H9 (cell line): ENCODE results near the gene FANCC. TPM values are rescaled to one million over a fixed set of nuclear protein-coding genes. Genes with fewer than 3 reads are reported as not detected.

ENCODE experiments used
- DNase-seq: peaks from one replicate; pipeline ENCODE4 v3.0.0-alpha.2; 2017
- H2AFZ ChIP-seq: one replicate; pipeline ENCODE4 v1.6.1; 2013; ENCODE audit warnings: mild to moderate bottlenecking, low read length, control low read depth, moderate library complexity
- H2AK5ac ChIP-seq: 2 replicates; pipeline ENCODE4 v1.6.1; 2013; ENCODE audit warnings: low read length, control low read depth, mixed read lengths; ENCODE audit not compliant: insufficient read length
- H2BK120ac ChIP-seq: one replicate; pipeline ENCODE4 v1.6.1; 2013; ENCODE audit warnings: low read depth, mild to moderate bottlenecking, low read length, control low read depth, inconsistent platforms; ENCODE audit not compliant: poor library complexity, severe bottlenecking
- H2BK12ac ChIP-seq: 2 replicates; pipeline ENCODE4 v1.6.1; 2013; ENCODE audit warnings: low read length, control low read depth, mixed read lengths, low read depth; ENCODE audit not compliant: insufficient read length
- H2BK15ac ChIP-seq: 2 replicates; pipeline ENCODE4 v1.6.1; 2013; ENCODE audit warnings: low read depth, low read length, control low read depth
- H2BK20ac ChIP-seq: one replicate; pipeline ENCODE4 v1.6.1; 2013; ENCODE audit warnings: low read depth, mild to moderate bottlenecking, low read length, control low read depth, inconsistent platforms; ENCODE audit not compliant: poor library complexity, severe bottlenecking
- H2BK5ac ChIP-seq: 2 replicates; pipeline ENCODE4 v1.6.1; 2013; ENCODE audit warnings: low read length, control low read depth, mixed read lengths; ENCODE audit not compliant: insufficient read length
- H3K14ac ChIP-seq: 2 replicates; pipeline ENCODE4 v1.6.1; 2013; ENCODE audit warnings: low read length, control low read depth; ENCODE audit not compliant: insufficient read depth
- H3K18ac ChIP-seq: 2 replicates; pipeline ENCODE4 v1.6.1; 2013; ENCODE audit warnings: low read depth, mild to moderate bottlenecking, mixed read lengths, low read length, control low read depth; ENCODE audit not compliant: insufficient read length
- H3K23ac ChIP-seq: 2 replicates; pipeline ENCODE4 v1.6.1; 2013; ENCODE audit warnings: low read length, control low read depth, mixed read lengths, low read depth; ENCODE audit not compliant: insufficient read length
- H3K23me2 ChIP-seq: 2 replicates; pipeline ENCODE4 v1.6.1; 2013; ENCODE audit warnings: low read depth, mild to moderate bottlenecking, mixed read lengths, low read length, control low read depth; ENCODE audit not compliant: insufficient read length, poor library complexity, severe bottlenecking
- H3K27ac ChIP-seq: 2 replicates; pipeline ENCODE4 v1.5.1; 2013; ENCODE audit warnings: low read length, control low read depth, mixed read lengths, low read depth; ENCODE audit not compliant: insufficient read length
- H3K27me3 ChIP-seq: 2 replicates; pipeline ENCODE4 v1.6.1; 2013; ENCODE audit warnings: low read length, control low read depth, inconsistent platforms; ENCODE audit not compliant: insufficient read depth
- H3K4ac ChIP-seq: 2 replicates; pipeline ENCODE4 v1.6.1; 2013; ENCODE audit warnings: low read depth, mild to moderate bottlenecking, control low read depth, inconsistent platforms, low read length, moderate library complexity
- H3K4me1 ChIP-seq: 2 replicates; pipeline ENCODE4 v1.6.1; 2013; ENCODE audit warnings: low read length, control low read depth, inconsistent platforms; ENCODE audit not compliant: insufficient read depth
- H3K4me2 ChIP-seq: 2 replicates; pipeline ENCODE4 v1.6.1; 2013; ENCODE audit warnings: low read length, control low read depth, mixed read lengths; ENCODE audit not compliant: insufficient read length, insufficient read depth
- H3K56ac ChIP-seq: 2 replicates; pipeline ENCODE4 v1.6.1; 2013; ENCODE audit warnings: low read depth, mild to moderate bottlenecking, mixed read lengths, low read length, control low read depth; ENCODE audit not compliant: insufficient read length
- H3K79me1 ChIP-seq: 2 replicates; pipeline ENCODE4 v1.6.1; 2013; ENCODE audit warnings: low read depth, mild to moderate bottlenecking, moderate library complexity, low read length, control low read depth, inconsistent platforms; ENCODE audit not compliant: insufficient read depth, poor library complexity, severe bottlenecking
- H3K79me2 ChIP-seq: 2 replicates; pipeline ENCODE4 v1.6.1; 2013; ENCODE audit warnings: low read length, control low read depth, inconsistent platforms; ENCODE audit not compliant: insufficient read depth
- H3K9ac ChIP-seq: 2 replicates; pipeline ENCODE4 v1.6.1; 2013; ENCODE audit warnings: low read length, control low read depth, mixed read lengths; ENCODE audit not compliant: insufficient read length; ENCODE audit errors: extremely low read depth
- H3K9me3 ChIP-seq: one replicate; pipeline ENCODE4 v1.6.1; 2013; ENCODE audit warnings: low read depth, low read length, inconsistent platforms; ENCODE audit not compliant: control insufficient read depth
- H3T11ph ChIP-seq: one replicate; pipeline ENCODE4 v1.6.1; 2013; ENCODE audit warnings: mild to moderate bottlenecking, low read length, control low read depth, inconsistent platforms
- H4K20me1 ChIP-seq: one replicate; pipeline ENCODE4 v1.6.1; 2013; ENCODE audit not compliant: control insufficient read depth, insufficient read length, insufficient read depth
- H4K5ac ChIP-seq: 2 replicates; pipeline ENCODE4 v1.6.1; 2013; ENCODE audit warnings: low read depth, mild to moderate bottlenecking, mixed read lengths, low read length, control low read depth; ENCODE audit not compliant: insufficient read length
- H4K8ac ChIP-seq: replicated peaks from 2 replicates; pipeline ENCODE4 v1.6.1; 2013; ENCODE audit warnings: low read length, control low read depth, mixed read lengths, low read depth; ENCODE audit not compliant: insufficient read length
- H4K91ac ChIP-seq: 2 replicates; pipeline ENCODE4 v1.6.1; 2013; ENCODE audit warnings: low read depth, mild to moderate bottlenecking, moderate library complexity, mixed read lengths, low read length, control low read depth; ENCODE audit not compliant: insufficient read length
- H3K27ac Mint-ChIP-seq, 3 experiments: 2 replicates in 2 of 3; 3 replicates in 1 of 3; pipeline ENCODE4 v1.8.0; 2020 to 2021; ENCODE audit warnings: mixed read lengths in 3 of 3, mild to moderate bottlenecking in 1 of 3, moderate library complexity in 1 of 3
- H3K27me3 Mint-ChIP-seq: 2 replicates; pipeline ENCODE4 v1.8.0; 2021; ENCODE audit warnings: low read depth, mild to moderate bottlenecking, moderate library complexity, mixed read lengths
- H3K36me3 Mint-ChIP-seq, 3 experiments: 2 replicates in 2 of 3; 3 replicates in 1 of 3; pipeline ENCODE4 v1.8.0; 2020 to 2021; ENCODE audit warnings: low read depth in 3 of 3, mixed read lengths in 3 of 3; ENCODE audit not compliant: insufficient read depth in 1 of 3
- H3K4me1 Mint-ChIP-seq, 2 experiments: 2 replicates each; pipeline ENCODE4 v1.8.0; 2020; ENCODE audit warnings: mixed read lengths in 2 of 2
- H3K4me3 Mint-ChIP-seq, 2 experiments: 2 replicates in 1 of 2; 3 replicates in 1 of 2; pipeline ENCODE4 v1.8.0; 2020 to 2021; ENCODE audit warnings: mild to moderate bottlenecking in 2 of 2, mixed read lengths in 2 of 2, moderate library complexity in 1 of 2
- H3K9me3 Mint-ChIP-seq, 2 experiments: 2 replicates in 1 of 2; 3 replicates in 1 of 2; pipeline ENCODE4 v1.8.0; 2020; ENCODE audit warnings: mild to moderate bottlenecking in 2 of 2, mixed read lengths in 2 of 2, moderate library complexity in 1 of 2
- WGBS: extraction: QIAGEN DNeasy Blood & Tissue Kit; methylation state at CpG from one replicate; pipeline ENCODE4 v1.1.7; 2013; ENCODE audit warnings: missing lambda C conversion rate, low lambda C conversion rate, mixed read lengths; ENCODE audit not compliant: insufficient read length; ENCODE audit errors: extremely low coverage; 5-methylcytosine and 5-hydroxymethylcytosine counted together
- total RNA-seq: library from RNA; stranded (reverse); gene quantifications from 2 replicates; pipeline ENCODE4 v1.2.1, GENCODE V29; 2021
- TF ChIP-seq, protein P1 (sequence below): fragments of 200-600 bp; sonication (generic); conservative IDR thresholded peaks from 3 replicates; pipeline ENCODE4 v1.8.0; 2021; ENCODE audit warnings: antibody characterized with exemption, mild to moderate bottlenecking

Gene FANCC
- total RNA-seq, 1 experiment from 2014 or later: 14.6 TPM

DNA sequence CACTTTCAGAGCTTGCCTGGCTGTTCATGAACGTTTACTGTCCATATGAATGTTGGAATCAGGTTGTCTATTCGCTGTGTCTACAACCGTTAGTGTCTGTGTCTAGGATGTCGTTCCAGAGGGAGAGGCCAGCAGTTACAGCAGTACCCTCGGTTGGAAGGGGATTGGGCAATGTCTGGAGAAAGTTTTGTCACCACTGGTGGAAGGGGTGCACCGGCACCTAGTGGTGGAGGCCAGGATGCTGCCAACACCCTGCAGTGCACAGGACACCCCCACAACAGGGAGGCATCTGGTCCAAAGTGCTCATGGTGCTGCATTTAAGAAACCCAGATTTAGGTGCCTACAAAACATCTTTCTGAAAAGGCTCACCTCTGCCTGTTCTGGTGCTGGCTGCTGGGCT, 220.7 kb downstream of the FANCC start:
- Histone ChIP-seq H4K8ac (no peak overlapping the region), H3K23ac (no peak overlapping the region), H4K91ac (no peak overlapping the region), H3K9me3 (no peaks in the 10 kb centered on the region), H2BK12ac (no peak overlapping the region), H3K56ac (no peak overlapping the region), H3K9ac (no peak overlapping the region), H3K4me1 (no peaks in the 10 kb centered on the region; the same call in 1 of the 2 replicates), H2BK120ac (no peak overlapping the region), H3K18ac (no peak overlapping the region), H3K27me3 (no peaks in the 10 kb centered on the region), H3K79me2 (no peaks in the 10 kb centered on the region), H3T11ph (no peak overlapping the region), H3K4me2 (no peak overlapping the region), H2BK5ac (no peak overlapping the region), H3K14ac (no peak overlapping the region), H3K79me1 (no peaks in the 10 kb centered on the region), H2AK5ac (no peak overlapping the region), H2AFZ (no peak overlapping the region), H3K23me2 (no peaks in the 10 kb centered on the region), H2BK15ac (no peak overlapping the region), H4K5ac (no peak overlapping the region), H3K4ac (no peak overlapping the region), H3K27ac (no peak overlapping the region), H4K20me1 (no peaks in the 10 kb centered on the region), H2BK20ac (no peak overlapping the region)
- TF ChIP-seq, protein P1, sequence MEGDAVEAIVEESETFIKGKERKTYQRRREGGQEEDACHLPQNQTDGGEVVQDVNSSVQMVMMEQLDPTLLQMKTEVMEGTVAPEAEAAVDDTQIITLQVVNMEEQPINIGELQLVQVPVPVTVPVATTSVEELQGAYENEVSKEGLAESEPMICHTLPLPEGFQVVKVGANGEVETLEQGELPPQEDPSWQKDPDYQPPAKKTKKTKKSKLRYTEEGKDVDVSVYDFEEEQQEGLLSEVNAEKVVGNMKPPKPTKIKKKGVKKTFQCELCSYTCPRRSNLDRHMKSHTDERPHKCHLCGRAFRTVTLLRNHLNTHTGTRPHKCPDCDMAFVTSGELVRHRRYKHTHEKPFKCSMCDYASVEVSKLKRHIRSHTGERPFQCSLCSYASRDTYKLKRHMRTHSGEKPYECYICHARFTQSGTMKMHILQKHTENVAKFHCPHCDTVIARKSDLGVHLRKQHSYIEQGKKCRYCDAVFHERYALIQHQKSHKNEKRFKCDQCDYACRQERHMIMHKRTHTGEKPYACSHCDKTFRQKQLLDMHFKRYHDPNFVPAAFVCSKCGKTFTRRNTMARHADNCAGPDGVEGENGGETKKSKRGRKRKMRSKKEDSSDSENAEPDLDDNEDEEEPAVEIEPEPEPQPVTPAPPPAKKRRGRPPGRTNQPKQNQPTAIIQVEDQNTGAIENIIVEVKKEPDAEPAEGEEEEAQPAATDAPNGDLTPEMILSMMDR: no peak
- Mint-ChIP-seq H3K27ac (no peak overlapping the region), H3K36me3 (peaks cover 0 to 3% (median 2%) of the 10 kb centered on the region in 3 experiments; a peak in 2 of 7 replicates), H3K9me3 (no peaks in the 10 kb centered on the region), H3K4me3 (no peak overlapping the region), H3K27me3 (no peaks in the 10 kb centered on the region; the same call in 1 of the 2 replicates), H3K4me1 (peaks cover 24 to 31% of the 10 kb centered on the region in 2 experiments)
- no CpG with 5 or more reads among the region's 6 CpGs for WGBS
- DNase-seq: no peak
